Stimulated activated CD4-positive, alpha-beta T cell treated with anti-CD3 and anti-CD28 coated beads, TNF-alpha, amount 100 ng/mL, for 4 hours (primary cell): ENCODE measurements around the gene PALS1.

Source experiments
- DNase-seq, 3 experiments: peaks; one replicate each; pipeline ENCODE4 v3.0.0-alpha.2; 2020; ENCODE audit warnings: low read depth in 3 of 3

PALS1 gene

DNA sequence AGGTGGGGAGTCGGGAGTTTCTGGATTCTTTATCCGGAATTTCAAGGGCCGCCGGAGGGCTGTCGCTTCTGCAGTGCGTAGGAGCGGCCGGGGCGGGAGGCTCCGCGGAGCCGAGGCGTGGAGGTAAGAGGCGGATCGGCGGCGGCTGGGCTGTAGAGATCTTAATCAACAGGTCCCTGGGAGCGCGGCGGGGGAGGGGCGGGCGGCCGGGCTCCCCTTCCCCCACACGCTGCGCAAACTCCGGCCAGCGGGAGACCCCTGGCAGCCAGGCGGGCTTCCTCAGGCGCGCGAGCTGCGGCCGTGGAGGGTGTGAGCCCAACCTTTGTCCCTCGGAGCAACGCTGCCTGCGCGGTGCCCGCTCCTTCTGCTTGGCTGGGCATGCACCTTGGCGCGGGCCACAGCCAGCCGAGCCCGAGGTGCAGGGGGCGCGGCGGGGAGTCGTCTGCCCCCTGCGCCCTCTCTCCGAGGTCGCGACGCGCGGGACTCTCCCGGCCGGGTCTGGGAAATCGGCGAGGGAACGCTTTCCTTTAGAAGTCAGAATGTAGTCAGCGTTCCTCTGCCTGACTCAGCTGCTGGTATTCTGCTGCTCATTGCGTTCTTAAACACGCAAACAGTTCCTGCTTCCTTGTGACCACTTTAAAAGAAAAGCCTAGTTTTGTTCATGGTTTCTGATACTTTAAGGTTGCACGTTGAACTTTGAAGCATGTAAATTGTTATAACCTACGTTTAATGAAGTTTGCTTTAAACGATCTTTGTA, at the start of gene PALS1:
Gene PALS1 (plus strand): TSS at position 25 of the 757 bp plus-strand sequence. CDS start 37,736 bp downstream, outside the sequence.
- peak in 2 of 3 experiments; percentile 11 to 60 for DNase-seq

DNA sequence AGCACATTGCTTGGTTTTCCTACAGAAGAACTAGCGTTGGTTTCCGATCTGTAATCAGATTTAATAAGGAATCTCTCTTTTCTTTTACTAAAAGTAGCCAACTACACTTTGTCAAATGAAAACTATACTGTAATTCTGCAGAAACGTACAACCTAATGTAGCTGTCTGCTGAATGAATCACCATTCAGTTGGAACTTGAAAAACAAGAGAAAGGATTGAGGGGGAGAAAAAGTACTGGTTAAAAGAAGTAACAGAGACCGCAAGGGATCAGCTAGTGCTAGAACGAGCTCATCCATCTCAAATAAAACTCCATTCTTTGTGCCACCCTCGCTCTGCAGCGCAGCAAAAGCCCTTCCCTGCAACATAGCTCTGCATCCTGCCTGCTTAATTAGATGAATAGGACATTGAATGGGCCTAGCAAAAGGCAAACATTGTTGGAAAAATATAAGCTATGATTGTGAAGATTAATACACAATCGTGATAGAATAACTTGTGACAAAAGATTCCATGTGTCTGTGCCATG, 49.4 kb upstream of the PALS1 start:
- no peak for DNase-seq

DNA sequence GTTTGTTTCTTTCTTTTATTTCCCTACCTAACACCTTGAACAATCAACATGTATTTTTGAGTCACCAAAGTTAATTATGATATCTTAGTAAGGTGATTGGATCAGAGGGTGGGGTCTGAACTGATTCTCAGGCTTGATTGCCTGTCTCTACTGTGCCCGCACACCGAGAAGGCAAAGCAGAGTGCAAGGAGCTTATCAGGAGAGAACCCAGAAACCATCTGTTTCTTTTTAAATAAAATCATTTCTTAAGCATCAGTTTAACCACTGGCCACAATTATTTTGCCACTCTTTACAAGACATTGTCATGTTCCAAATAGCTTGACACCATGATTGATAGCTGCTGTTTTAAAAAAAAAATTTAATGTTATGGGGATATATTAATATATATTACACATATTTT, 48.9 kb upstream of the PALS1 start:
- no peak for DNase-seq

DNA sequence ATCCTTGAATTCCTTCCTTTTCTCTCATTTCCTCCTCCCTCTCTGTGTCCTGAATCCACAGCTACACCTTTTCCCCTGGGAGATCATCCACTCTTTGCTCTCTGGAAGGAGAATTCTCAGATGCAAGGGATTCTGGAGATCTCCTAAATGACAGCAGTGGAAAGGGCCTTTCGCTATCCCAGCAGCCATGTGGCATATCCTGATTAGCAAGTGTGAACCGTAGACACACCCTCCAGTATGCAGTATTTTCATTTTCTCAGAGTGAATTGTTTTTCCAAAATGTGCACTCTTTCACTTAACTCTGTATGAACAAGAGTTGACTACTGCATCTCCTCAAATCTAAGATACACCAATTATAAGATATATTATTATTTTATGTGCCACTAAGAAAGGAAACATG, 46.0 kb upstream of the PALS1 start:
- no peak for DNase-seq

DNA sequence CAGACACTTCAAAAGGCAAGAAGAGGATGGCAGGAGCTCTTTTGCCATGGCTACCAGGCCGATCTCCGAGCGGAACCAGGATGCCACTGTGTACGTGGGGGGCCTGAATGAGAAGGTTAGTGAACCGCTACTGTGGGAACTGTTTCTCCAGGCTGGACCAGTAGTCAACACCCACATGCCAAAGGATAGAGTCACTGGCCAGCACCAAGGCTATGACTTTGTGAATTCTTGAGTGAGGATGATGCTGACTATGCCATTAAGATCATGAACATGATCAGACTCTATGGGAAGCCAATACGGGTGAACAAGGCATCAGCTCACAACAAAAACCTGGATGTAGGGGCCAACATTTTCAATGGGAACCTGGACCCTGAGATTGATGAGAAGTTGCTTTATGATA, 42.2 kb upstream of the PALS1 start:
- DNase-seq, result no peak

DNA sequence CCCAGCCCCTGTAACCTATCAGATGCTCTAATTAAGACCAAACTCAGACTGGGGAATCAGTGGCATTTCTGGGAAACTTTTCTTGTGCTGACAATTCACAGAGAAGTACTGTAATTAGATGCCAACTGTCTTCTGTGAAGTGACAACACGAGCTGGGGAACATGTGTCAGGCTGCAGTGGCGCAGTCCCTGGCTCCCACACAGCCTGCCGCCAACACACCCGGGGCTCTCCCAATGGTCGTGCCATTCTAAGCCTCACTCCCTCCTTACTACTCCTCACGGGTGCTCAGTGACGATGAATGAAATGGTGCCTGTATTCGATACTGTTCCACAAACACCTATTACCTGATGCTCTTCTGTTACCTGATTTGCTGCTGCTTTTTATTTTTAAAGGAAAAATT, 33.4 kb upstream of the PALS1 start:
- no peak for DNase-seq

DNA sequence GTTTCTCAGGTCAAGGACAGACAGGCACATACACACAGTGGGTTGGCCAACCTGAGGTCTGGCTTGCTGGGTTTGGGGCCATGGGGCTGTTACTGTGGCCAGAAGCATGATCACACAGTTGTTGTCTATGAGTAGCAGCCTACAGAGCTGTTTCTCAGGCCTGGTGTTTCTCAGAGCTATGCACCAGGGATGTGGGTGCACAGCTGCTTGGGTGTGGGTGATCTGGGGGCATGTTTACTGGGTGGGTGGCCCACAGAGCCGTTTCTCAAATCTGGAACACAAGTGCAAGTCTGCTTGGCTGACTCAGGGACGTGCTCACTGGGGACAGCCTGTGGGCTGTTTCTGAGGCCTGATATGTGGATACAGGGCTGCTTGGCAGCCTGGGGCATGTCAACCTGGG, 23.1 kb upstream of the PALS1 start:
- no peak for DNase-seq

DNA sequence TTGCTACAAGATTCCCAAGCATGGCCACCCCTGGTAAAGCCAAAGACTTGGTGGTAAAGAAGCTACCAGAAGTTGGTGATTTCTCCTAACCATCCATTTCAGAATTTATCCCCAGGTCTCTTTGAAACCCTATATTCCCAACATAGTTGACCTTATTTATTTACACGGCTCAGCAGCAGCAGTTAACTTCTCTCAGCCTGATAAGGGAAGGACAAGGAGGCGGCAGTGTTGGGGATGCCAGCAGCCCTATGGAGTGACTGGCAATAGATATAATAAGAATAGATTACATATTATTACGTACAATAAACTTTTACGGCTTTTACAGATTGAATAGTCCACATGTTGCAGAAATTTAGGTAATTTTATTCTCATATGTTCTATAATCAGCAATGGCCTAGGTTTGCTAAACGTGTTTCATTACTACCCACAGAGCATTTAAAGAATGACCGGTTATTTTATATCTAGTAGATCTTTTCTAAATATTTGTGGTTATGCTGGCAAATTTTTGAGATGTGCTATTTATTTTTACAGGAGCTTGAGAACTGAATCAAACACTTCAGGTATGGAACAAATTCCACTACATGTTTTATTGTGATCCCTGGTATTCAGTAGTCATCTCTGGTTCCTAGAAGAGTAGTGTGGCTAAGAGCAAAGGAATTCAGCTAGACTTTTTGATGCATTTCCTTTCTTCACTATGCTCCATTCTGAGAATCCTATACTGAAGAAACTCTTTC, 19.8 kb upstream of the PALS1 start:
- DNase-seq, result no peak

DNA sequence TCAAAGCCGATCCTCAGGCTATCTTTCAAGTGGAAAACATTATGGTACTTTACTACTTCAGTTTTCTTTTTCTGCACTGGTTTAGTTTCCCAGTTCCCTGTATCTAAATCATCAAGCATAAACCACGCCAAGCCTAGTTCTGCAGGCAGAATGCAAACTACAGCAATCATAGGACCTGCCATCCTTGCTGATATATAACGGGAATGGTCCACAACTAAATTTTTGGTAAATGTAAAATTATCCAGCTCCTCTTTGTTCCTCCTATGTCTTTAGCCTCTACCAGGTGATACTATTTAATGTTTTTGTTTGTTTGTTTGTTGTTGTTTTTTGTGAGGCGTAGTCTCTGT, 19.3 kb upstream of the PALS1 start:
- DNase-seq, result no peak

DNA sequence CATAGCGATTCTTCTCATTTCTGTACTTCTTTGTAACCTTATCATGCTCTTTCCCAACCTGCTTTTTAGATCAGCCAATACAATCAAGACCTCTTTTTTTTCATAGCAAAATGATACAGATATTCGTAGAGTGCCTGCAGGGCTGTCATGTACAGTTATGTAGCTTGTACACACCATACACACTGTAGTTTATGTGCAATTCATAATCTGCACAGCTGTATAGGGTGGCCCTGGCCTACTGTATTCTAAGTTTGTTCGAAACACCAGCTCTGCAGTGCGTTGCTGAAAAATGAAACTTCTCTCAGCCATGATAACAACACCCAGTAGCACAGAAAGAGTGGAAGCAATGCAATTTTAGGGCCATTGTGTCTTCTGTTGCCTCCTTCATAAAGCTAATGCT, 15.7 kb upstream of the PALS1 start:
- DNase-seq, result no peak

DNA sequence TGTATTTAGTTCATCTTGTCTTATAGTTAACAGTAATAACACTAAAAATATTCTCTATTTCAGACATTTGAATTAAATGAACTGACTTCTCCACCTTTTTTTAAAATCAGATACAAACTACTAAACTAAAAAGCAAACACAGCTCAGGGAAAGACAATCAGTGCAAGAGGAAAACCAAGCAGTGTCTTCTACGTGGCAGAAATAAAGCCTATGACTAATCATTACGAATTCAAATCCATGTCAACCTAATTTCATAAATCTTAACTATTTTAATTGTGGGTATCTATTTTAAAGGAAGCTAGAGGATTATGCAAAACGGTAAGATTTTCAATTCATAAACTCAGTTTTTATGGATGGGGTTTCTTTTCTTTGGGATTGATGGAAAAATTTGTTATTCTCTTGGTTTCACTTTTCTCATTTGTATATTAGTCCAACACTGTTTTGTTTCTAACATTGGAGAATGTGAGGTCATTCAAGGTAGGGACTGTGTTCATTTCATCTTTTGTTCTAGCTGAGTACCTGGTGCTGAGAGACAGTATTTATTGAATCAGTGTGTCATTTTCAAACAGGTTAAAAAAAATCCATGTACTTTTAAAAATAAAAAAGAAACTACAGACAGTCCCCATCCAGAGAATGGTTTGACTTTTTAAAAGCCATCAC, 12.8 kb upstream of the PALS1 start:
- DNase-seq, result no peak

DNA sequence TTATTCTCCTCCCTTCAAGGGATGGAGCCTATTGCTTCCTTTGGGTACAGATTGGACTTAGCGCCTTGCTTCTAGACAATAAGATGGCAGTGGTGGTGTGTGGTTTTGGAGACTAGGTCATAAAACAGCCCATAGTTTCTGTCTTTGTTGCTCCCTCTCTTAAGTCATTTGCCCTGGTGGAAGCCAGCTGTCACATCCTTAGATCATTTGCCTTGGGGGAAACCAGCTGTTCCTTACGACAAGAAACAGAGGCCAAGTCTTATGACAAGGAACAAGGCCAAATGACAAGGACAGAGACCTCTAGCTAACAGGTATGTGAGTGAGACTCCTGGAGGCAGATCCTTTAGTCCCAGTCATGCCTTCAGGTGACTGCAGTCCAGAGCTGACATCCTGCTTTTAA, 9.2 kb upstream of the PALS1 start:
- no peak for DNase-seq

DNA sequence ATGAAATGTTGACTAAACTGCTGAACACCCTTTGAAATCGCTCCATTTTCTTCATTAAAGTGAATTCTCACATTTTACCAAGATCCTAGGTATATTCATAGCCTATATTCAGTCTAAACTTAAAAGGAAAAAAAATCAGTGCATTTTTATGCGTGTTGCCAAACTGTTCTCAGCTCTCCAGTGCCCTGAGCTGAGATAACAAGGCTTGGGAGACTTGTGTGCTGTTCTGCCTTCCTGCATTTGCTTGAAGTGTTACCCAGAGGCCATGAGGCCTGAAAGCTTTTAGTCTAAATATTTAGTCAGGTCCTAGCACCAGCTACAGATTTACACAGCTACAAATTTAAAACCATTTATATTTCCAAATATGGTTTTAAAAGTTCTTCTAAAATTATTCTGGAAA, 8.6 kb upstream of the PALS1 start:
- DNase-seq, result no peak

DNA sequence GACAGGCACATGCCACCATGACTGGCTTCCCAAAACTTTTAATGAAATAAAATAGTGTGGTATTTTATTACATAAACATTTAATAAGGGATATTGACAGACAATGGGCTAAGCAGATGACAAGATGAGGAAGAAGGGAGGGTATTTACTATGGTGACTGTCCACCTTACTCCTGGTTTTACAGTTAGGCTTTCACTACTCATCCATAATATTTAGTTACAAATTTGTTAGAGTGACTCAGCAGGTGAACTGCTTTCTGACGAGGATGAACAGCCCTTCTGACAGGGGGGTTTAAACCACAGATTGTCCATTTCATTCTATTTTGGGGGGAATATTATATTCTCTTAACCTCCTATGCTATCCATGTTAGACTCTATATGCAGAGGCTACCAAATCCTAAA, 3.6 kb upstream of the PALS1 start:
- no peak for DNase-seq

DNA sequence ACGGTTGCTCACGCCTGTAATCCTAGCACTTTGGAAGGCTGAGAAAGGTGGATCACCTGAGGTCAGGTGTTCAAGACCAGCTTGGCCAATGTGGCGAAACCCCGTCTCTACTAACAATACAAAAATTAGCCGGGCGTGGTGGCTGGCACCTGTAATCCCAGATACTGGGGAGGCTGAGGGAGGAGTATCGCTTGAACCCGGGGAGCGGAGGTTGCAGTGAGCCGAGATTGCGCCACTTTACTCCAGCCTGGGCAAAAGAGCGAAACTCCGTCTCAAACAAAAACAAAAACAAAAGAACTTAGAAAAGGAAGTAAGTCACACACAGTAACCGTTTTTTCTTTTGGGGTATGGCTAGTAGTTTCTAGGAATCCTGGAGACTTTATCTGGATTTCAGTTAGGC, 1.7 kb upstream of the PALS1 start:
- DNase-seq, result no peak

DNA sequence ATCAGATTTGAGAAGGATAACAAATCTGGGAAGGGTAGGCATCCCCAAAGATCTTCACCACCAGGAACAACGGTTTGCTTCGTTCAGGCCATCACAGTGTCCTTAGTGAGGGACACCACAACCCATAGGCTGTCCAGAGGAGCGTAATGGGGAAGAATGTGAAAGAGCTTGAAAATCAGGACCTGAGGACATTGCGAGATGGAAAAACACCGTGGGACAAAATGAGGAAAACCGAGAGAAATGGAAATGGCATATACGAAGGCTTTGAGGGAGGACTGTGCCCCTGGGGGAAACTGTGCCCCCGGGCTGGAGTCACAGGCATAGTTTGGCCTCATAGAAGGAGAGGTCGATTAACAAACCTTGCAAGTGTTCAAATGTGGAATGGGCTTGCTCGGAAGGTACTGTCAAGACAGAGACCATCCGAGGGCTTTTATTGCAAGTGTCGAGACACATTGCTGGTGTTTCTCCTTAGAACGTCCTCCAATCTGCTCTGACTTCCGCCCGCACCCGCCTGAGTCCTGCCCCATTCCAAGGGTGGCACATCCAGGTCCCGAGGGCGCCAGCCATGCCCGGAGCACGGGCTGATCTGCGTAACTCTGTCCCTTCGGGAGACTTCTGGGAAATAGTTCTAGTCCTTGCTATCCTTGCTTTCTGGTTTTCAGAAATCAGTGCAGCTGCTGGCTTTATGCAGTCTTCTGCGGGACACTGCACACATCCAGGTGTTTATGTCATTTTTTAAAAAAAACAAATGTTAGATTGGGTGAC, 885 bp upstream of the PALS1 start:
- DNase-seq, result peak in 1 of 3 experiments; percentile 7

DNA sequence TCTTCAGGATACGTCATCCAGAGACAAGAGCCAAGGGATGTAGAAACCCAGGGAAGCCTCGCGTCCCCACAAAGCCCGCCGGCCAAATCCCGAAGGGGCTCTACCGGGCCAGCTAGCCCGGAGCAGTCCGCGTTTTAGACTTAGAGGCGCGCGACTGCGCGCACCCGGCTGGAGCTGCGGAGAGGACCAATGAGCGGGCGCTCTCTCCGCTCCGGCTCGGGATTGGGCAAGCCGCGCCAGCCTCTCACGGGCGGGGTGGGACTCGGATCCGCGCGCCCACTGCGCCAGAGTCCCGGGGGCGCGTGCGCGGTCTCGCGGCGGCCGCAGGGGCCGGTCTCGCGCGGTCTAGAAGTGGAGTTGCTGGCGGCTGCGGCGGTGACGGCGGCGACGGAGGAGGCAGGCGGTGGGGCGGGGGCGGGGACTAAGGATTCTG, 241 bp upstream of the PALS1 start:
- DNase-seq, result peak; percentile 82 to 87 (median 84)

DNA sequence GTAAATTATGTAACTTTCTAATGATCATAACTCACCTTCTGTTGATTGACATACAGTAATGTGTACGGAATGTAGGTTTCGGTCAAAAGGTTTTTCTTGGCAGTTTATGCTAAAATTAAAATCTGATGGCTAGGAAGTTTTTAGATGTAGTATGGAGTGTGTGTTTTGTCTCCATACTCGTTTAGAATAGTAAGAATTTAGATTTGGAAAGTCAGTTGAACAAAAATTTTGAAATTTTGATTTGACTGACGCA, 859 bp downstream of the PALS1 start:
- DNase-seq, result no peak

DNA sequence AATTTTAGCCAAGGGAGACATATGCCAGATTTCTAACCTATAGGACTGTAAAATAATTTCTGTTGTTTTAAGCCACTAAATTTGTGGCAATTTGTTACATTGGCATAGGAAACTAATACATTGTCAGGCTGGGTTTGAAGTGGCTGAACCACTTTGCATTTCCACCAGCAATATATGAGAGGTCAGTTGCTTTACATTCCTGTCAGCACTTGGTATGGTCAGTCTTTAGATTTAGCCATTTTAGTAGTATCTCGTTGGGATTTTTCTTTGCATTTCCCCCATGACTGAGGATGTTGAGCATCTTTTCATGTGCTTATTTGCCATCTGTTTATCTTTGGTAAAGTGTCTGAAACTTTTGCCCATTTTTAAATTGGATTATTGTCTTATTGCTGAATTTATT, 3.9 kb downstream of the PALS1 start:
- DNase-seq, result no peak

DNA sequence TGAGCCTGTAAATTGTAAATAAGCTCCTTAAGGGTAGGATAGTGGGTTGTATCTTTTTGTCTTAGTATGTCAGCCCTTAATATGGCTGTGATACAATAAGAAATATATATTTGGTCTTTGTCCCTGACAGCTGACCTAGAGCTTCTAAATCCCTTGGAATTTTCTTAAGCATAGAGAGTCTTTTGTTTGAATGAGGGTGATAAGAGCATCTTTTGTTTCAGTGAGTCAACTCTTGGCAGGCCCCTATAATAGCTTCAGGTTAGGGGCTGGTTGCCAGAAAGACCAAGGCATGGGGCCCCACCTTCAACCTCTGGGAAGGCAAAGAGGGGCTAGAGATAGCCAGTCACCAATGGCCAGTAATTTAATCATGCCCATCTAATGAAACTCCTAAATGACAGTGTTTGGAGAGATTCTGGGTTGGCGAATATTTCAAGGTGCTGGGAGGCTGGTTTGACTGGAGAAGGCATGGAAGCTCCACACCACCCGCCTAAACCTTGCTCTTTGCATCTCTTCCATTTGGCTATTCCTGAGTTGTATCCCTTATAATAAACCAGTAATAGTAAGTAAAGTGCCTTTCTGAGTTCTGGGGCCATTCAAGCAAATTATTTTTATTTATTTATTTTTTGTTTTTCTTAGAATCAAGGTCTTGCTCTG, 10.5 kb downstream of the PALS1 start:
- no peak for DNase-seq

DNA sequence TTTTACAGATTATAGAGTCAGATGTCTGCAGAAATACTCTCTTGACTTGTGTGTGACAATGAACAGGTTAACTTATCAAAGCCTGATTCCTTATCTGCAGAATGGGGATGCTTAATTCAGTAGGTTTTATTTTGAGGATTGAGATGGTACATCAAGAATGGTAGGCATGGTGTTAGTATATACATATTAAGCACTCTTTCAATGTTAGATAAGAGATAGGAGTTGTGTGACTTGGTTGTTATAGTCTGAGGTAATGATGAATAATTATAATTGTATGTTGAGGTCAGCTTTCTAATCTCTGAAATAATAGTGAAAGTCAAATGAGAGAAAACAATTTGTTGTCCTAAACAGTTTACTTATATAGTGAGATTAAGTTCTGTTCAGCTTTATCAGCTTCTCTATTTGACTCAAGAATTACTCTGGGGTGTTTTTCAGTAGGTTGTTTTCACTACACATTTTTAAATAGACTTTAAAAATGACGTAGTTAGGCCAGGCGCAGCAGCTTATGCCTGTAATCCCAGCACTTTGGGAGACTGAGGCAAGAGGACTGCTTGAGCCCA, 11.9 kb downstream of the PALS1 start:
- DNase-seq, result no peak
